HepG2 (cell line): Measurements from ENCODE around the gene ZCCHC24. TPM values are rescaled to one million over a fixed set of nuclear protein-coding genes. Genes with fewer than 3 reads are reported as not detected.
A peak's percentile ranks its signal among the peaks of the same experiment; 100 is the strongest.

Source experiments
- FOXM1 ChIP-seq: sonication (generic); formaldehyde crosslinking; IDR thresholded peaks from 2 replicates; pipeline ENCODE4 v1.5.0; 2020; ENCODE audit warnings: missing genetic modification reagents
- RERE ChIP-seq: IDR thresholded peaks from 2 replicates; pipeline ENCODE4 v1.6.1; 2016; ENCODE audit warnings: low read depth, missing genetic modification reagents, missing compliant biosample characterization
- REXO4 ChIP-seq: sonication (generic); formaldehyde crosslinking; IDR thresholded peaks from 2 replicates; pipeline ENCODE4 v1.8.0; 2022; ENCODE audit warnings: missing genetic modification reagents, mild to moderate bottlenecking, borderline replicate concordance
- SETDB1 ChIP-seq: sonication (generic); formaldehyde crosslinking; IDR thresholded peaks from 2 replicates; pipeline ENCODE4 v1.5.1; 2020; ENCODE audit warnings: missing genetic modification reagents, mild to moderate bottlenecking, borderline replicate concordance
- SIX4 ChIP-seq: sonication (generic); formaldehyde crosslinking; IDR thresholded peaks from 2 replicates; pipeline ENCODE4 v1.4.0; 2020; ENCODE audit warnings: missing genetic modification reagents
- YEATS4 ChIP-seq: sonication (generic); formaldehyde crosslinking; IDR thresholded peaks from 2 replicates; pipeline ENCODE4 v1.4.0; 2020; ENCODE audit warnings: missing genetic modification reagents, borderline replicate concordance
- ZC3H4 ChIP-seq: sonication (generic); formaldehyde crosslinking; IDR thresholded peaks from 2 replicates; pipeline ENCODE4 v1.4.0; 2020; ENCODE audit warnings: missing genetic modification reagents, borderline replicate concordance
- ZFP41 ChIP-seq: sonication (generic); formaldehyde crosslinking; IDR thresholded peaks from 2 replicates; pipeline ENCODE4 v1.4.0; 2020; ENCODE audit warnings: mild to moderate bottlenecking, missing genetic modification reagents, borderline replicate concordance
- ZFP91 ChIP-seq: sonication (generic); formaldehyde crosslinking; IDR thresholded peaks from 2 replicates; pipeline ENCODE4 v1.9.0; 2022; ENCODE audit warnings: missing genetic modification reagents, mild to moderate bottlenecking, borderline replicate concordance
- ZMYM4 ChIP-seq: sonication (generic); formaldehyde crosslinking; IDR thresholded peaks from 2 replicates; pipeline ENCODE4 v1.8.1; 2023; ENCODE audit warnings: mild to moderate bottlenecking, missing genetic modification reagents
- ZNF30 ChIP-seq: sonication (generic); formaldehyde crosslinking; IDR thresholded peaks from 2 replicates; pipeline ENCODE4 v1.5.0; 2020; ENCODE audit warnings: mild to moderate bottlenecking, missing genetic modification reagents
- ZNF329 ChIP-seq: sonication (generic); formaldehyde crosslinking; IDR thresholded peaks from 2 replicates; pipeline ENCODE4 v1.9.0; 2021; ENCODE audit warnings: low read depth, mild to moderate bottlenecking, missing genetic modification reagents
- ZNF407 ChIP-seq: sonication (generic); formaldehyde crosslinking; IDR thresholded peaks from one replicate; pipeline ENCODE4 v1.5.1; 2020; ENCODE audit warnings: mild to moderate bottlenecking, missing genetic modification reagents; ENCODE audit errors: not compliant biosample characterization
- ZNF414 ChIP-seq: sonication (generic); formaldehyde crosslinking; IDR thresholded peaks from 2 replicates; pipeline ENCODE4 v1.5.0; 2020; ENCODE audit warnings: missing genetic modification reagents
- polyA plus RNA-seq, 8 experiments: library from polyadenylated mRNA; depleted of rRNA in 3 of 8; stranded (reverse) in 7 of 8; unstranded in 1 of 8; fragments of >200 nt; fragmentation: Illumina TruSeq in 4 of 8; extraction: Trizol in 4 of 8; gene quantifications; 2 replicates each; pipeline versions ENCODE4 v1.2.1 to v1.2.3, GENCODE V29; 2011 to 2016; ENCODE audit warnings: low read depth in 4 of 8, missing spikeins in 1 of 8, mixed read lengths in 1 of 8; ENCODE audit not compliant: insufficient read depth in 1 of 8
- total RNA-seq, 5 experiments: library from RNA; depleted of rRNA; stranded (reverse); fragments of >200 nt; fragmentation: Illumina TruSeq; extraction: Trizol; gene quantifications; 2 replicates each; pipeline ENCODE4 v1.2.3, GENCODE V29; 2016; ENCODE audit warnings: low read depth in 1 of 5

ZCCHC24 gene
- total and polyA plus RNA-seq, 2 of the 13 experiments (the other 11 are each of a cell fraction or from before 2014, with no cell fraction given), result 3.1 to 7.9 TPM

GRCh38 chr10:79430936-79431335 lies 14.5 kb downstream of the ZCCHC24 start (continued):
- TF ChIP-seq ZNF414 (CRISPR knock-in tag) (no peak), ZNF329 (CRISPR knock-in tag) (no peak), REXO4 (CRISPR knock-in tag) (no peak), SETDB1 (CRISPR knock-in tag) (no peak), ZMYM4 (CRISPR knock-in tag) (no peak), RERE (CRISPR knock-in tag) (no peak), YEATS4 (CRISPR knock-in tag) (no peak), ZC3H4 (no peak), FOXM1 (no peak), ZFP41 (CRISPR knock-in tag) (no peak), ZNF30 (CRISPR knock-in tag) (no peak), ZFP91 (CRISPR knock-in tag) (peak; percentile 71; the same call in 1 of the 2 replicates), ZNF407 (CRISPR knock-in tag) (no peak), SIX4 (CRISPR knock-in tag) (no peak)
